H7 (cell line): ENCODE data around the gene SWT1. TPM values are rescaled to one million over a fixed set of nuclear protein-coding genes. Genes with fewer than 3 reads are reported as not detected.
"Not testable (repeated sequence)": the region's sequence is repeated elsewhere in the genome, so short reads cannot be mapped to it uniquely, and the experiment has no call there.

Experiments
- DNase-seq: peaks from one replicate; pipeline ENCODE4 v3.0.0; 2012
- H3K27me3 ChIP-seq: 2 replicates; pipeline ENCODE4 v1.6.0; 2011; ENCODE audit warnings: mild to moderate bottlenecking, low read length; ENCODE audit not compliant: control insufficient read depth, insufficient read depth
- H3K36me3 ChIP-seq: replicated peaks from 2 replicates; pipeline ENCODE4 v1.5.1; 2011; ENCODE audit warnings: low read length; ENCODE audit not compliant: control insufficient read depth, insufficient read depth
- H3K4me3 ChIP-seq: 2 replicates; pipeline ENCODE4 v1.5.1; 2011; ENCODE audit warnings: low read depth, mild to moderate bottlenecking, control low read depth, low read length, moderate library complexity; ENCODE audit not compliant: insufficient read depth
- total RNA-seq: library from RNA; depleted of rRNA; stranded (reverse); fragments of >200 nt; shearing (Covaris generic); gene quantifications from 2 replicates; pipeline ENCODE4 v1.2.3, GENCODE V29; 2014

SWT1 gene
- total RNA-seq, 1 experiment from 2014 or later, result 6.3 TPM

DNA sequence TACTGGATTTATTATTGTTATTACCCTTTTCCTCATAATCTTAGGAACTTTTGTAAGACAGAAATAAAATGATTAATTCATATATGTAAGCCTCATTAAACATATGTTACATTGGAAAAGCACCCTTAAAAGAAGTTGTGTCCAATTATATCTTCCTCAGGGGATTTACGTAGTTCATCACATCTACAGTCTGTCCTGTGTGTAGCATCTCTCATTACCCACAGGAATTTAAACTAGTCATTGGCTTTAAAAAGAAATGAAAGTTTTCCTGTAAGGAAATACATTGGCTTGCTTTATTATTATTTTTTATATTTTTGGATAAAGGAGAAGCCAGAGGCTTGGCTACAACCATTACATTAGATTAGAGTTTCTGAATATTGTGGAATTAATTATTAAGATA, 56.1 kb downstream of the SWT1 start:
- DNase-seq, result no peak
- H3K4me3 ChIP-seq, result no peak overlapping the region
- no peaks in the 10 kb centered on the region for H3K27me3 ChIP-seq
- no peaks in the 10 kb centered on the region for H3K36me3 ChIP-seq

DNA sequence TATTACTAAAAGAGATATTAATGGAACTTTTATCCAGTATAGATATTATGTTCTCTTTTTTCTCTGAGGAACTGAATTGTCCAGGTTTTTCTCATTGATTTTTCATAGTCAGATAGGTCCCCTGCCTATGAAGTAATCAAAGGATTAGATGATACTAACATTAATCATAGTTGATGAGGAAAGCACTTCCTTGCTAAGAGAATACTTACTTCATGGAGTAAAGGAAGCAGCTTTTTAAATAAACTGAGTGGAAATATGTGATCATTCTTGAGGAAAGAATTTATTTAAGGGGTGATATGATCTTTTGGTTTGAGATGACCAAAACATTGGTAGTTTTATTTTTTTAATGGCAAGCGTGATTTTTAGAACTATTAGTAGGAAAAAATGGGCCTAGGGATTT, 58.9 kb downstream of the SWT1 start:
- no peak for DNase-seq
- H3K27me3 ChIP-seq, result no peaks in the 10 kb centered on the region
- no peak overlapping the region for H3K4me3 ChIP-seq
- no peaks in the 10 kb centered on the region for H3K36me3 ChIP-seq

- no peaks in the 10 kb centered on the region for H3K36me3 ChIP-seq
- DNase-seq, result no peak
- H3K27me3 ChIP-seq, result no peaks in the 10 kb centered on the region
- no peak overlapping the region for H3K4me3 ChIP-seq
These were observed 67.2 kb downstream of the SWT1 start for GRCh38 chr1:185224132-185224531.

- no peak for DNase-seq
- H3K36me3 ChIP-seq, result no peaks in the 10 kb centered on the region
- no peaks in the 10 kb centered on the region for H3K27me3 ChIP-seq
- no peak overlapping the region for H3K4me3 ChIP-seq
These were observed 70.2 kb downstream of the SWT1 start for GRCh38 chr1:185227161-185227560.

- no peak overlapping the region for H3K4me3 ChIP-seq
- DNase-seq, result no peak
- H3K27me3 ChIP-seq, result no peaks in the 10 kb centered on the region
- no peaks in the 10 kb centered on the region for H3K36me3 ChIP-seq
These were observed 72.0 kb downstream of the SWT1 start for GRCh38 chr1:185228979-185229378.

DNA sequence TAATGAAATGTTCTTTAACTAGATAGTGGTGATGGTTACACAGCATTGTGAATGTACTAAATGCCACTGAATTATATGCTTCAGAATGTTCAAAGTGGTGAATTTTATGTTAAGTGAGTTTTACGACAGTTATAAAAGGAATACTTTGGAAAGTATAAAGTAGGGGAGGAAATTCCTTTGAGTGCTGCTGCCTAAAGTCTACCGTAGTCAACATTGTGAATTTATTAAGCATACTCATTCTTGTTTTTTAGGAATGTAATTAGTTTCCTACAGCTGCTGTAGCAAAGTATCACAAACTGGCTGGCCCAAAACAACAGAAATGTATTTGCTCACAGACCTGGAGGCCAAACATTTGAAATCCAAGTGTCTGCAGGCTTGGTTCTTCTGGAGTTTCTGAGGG, 73.0 kb downstream of the SWT1 start:
- no peaks in the 10 kb centered on the region for H3K27me3 ChIP-seq
- H3K4me3 ChIP-seq, result no peak overlapping the region
- H3K36me3 ChIP-seq, result no peaks in the 10 kb centered on the region
- DNase-seq, result no peak

DNA sequence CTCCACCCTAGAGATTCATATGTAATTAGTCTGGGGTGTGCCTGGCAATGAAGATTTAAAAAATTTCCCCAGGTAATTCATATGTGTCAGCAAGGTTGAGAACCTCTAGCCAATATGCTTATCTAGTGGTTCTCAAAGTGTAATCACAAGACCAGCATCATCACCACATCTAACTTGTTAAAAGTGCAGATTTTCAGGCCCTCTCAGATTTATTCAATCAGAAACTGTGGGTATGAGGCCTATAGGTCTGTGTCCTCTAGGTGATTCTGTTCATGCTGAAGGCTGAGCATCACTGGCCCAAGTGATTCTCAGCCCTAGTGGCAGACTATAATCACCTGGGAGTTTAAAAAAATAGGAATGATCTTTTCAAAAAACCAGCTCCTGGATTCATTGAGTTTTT, 75.9 kb downstream of the SWT1 start:
- Histone ChIP-seq H3K36me3 (no peaks in the 10 kb centered on the region), H3K27me3 (no peaks in the 10 kb centered on the region), H3K4me3 (no peak overlapping the region)
- no peak for DNase-seq

DNA sequence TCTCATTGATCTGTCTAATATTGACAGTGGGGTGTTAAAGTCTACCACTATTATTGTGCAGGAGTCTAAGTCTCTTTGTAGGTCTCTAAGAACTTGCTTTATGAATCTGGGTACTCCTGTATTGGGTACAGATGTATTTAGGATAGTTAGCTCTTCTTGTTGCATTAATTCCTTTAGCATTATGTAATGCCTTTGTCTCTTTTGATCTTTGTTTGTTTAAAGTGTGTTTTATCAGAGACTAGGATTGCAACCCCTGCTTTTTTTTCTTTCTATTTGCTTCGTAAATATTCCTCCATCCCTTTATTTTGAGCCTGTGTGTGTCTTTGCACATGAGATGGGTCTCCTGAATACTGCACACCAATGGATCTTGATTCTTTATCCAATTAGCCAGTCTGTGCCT, 77.2 kb downstream of the SWT1 start:
- DNase-seq, H3K27me3 ChIP-seq, H3K4me3 ChIP-seq, H3K36me3 ChIP-seq: not testable (repeated sequence)

DNA sequence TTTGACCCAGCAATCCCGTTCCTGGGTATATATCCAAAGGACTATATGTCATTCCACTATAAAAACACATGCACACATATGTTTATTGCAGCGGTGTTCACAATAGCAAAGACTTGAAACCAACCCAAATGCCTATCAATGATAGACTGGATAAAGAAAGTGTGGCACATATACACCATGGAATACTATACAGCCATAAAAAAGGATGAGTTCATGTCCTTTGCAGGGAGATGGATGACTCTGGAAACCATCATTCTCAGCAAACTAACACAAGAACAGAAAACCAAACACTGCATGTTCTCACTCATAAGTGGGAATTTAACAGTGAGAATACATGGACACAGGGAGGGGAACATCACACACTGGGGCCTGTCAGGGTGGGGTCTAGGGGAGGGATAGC, 80.2 kb downstream of the SWT1 start:
- H3K27me3 ChIP-seq, DNase-seq, H3K36me3 ChIP-seq, H3K4me3 ChIP-seq: not testable (repeated sequence)

GRCh38 chr1:185237661-185238060, 80.7 kb downstream of the SWT1 start:
- no peak for DNase-seq
- H3K27me3 ChIP-seq, result no peaks in the 10 kb centered on the region
- H3K4me3 ChIP-seq, result no peak overlapping the region
- H3K36me3 ChIP-seq, result no peaks in the 10 kb centered on the region

DNA sequence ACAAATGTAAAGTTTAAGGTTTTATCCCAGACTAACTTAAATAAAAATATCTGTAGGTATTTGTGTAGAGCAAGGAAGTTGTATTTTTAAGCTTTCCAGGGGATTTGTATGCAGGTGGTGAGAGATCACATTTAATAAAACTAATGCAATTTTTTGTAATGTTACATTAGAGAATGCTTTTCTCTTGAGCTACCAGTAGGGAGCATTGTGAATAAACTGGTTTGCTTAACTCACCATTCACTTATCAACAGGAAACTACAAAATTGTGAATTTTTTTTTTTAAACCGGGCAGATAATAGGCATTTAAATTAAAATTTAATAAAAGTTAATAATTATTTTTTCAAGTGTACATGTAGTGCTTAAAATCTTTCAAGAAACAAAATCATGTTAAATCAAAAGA, 81.5 kb downstream of the SWT1 start:
- no peaks in the 10 kb centered on the region for H3K36me3 ChIP-seq
- H3K4me3 ChIP-seq, result no peak overlapping the region
- DNase-seq, result no peak
- no peaks in the 10 kb centered on the region for H3K27me3 ChIP-seq

DNA sequence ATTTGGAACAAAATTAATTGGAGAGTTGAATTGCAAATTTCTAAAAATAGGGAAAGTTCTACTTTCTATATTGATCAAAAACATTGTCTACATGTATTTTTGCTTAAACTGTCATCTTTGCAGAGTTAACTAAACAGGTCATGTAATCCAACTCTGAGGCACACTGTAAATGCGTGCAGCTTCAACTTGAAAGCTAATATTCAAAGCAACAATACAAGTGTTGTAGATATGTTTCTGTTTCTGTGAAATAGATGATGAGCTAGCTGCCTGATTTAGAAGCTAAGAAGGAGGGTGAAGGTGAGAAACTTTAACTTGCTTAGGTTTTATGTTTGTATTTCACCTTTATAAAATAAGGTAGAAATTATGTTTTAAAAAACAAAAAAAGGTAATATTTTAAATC, 82.9 kb downstream of the SWT1 start:
- no peaks in the 10 kb centered on the region for H3K27me3 ChIP-seq
- DNase-seq, result no peak
- no peaks in the 10 kb centered on the region for H3K36me3 ChIP-seq
- H3K4me3 ChIP-seq, result no peak overlapping the region

DNA sequence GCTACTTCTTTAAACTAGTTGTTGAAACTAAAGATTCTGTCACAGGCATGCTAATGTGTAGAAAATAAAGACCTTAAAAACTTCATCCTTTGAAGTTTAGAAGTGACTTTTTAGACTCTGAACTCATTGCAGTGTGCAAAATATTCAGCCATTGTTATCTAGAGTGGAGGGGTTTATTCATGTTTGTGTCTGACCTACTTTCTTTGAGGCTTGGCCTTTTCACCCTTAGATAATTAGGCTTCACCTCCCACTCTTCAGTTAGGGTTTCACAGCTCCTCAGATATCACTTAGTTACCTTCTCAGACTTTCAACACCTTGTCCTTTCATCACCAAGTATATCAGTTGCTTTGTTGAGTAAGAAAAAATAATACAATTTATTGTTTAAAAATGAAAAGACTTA, 84.2 kb downstream of the SWT1 start:
- no peak for DNase-seq
- H3K27me3 ChIP-seq, result no peaks in the 10 kb centered on the region
- H3K36me3 ChIP-seq, result no peaks in the 10 kb centered on the region
- no peak overlapping the region for H3K4me3 ChIP-seq

GRCh38 chr1:185244015-185244747, 87.2 kb downstream of the SWT1 start:
- H3K4me3 ChIP-seq, result no peak overlapping the region
- H3K36me3 ChIP-seq, result no peaks in the 10 kb centered on the region
- DNase-seq, result no peak
- no peaks in the 10 kb centered on the region for H3K27me3 ChIP-seq

DNA sequence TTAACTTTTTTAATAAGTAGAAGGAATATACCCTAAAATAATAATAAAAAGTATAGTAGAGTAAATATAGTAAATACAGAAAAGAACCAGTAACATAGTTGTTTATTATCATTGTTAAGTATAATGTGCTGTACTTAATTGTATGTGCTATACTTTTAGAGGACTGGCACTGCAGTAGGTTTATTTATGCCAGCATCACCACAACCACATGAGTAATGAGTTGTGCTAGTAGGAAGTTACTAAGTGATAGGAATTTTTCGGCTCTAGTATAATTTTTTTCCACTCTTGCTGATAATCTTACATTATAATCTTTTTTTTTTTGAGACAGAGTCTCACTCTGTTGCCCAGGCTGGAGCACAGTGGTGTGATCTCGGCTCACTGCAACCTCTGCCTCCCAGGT, 88.5 kb downstream of the SWT1 start:
- no peak for DNase-seq
- no peak overlapping the region for H3K4me3 ChIP-seq
- no peaks in the 10 kb centered on the region for H3K27me3 ChIP-seq
- no peaks in the 10 kb centered on the region for H3K36me3 ChIP-seq

GRCh38 chr1:185249563-185249962, 92.6 kb downstream of the SWT1 start:
- DNase-seq, result no peak
- Histone ChIP-seq H3K36me3 (no peaks in the 10 kb centered on the region), H3K27me3 (no peaks in the 10 kb centered on the region), H3K4me3 (no peak overlapping the region)
